ENCODE results near the gene STRA8. TPM values are rescaled to one million over a fixed set of nuclear protein-coding genes. Genes with fewer than 3 reads are reported as not detected.

The STRA8 gene
- total RNA-seq, 1 experiment from 2014 or later: not detected

GRCh38 chr7:135206941-135207391, 26.7 kb upstream of the STRA8 start:
- peaks cover 8% of the 10 kb centered on the region; the same call in 1 of the 2 replicates for H3K4me1 ChIP-seq (ENCODE audit: insufficient read depth, low read length)
- no peaks in the 10 kb centered on the region for H3F3A ChIP-seq (ENCODE audit: low read length, unreplicated experiment)
- H3K79me2 ChIP-seq (ENCODE audit: low read length): no peaks in the 10 kb centered on the region
- H3K4me2 ChIP-seq (ENCODE audit: low read length): no peak overlapping the region
- H3K9me2 ChIP-seq (replicated peaks; ENCODE audit: low read length): no peaks in the 10 kb centered on the region
- H2AFZ ChIP-seq (ENCODE audit: low read length): no peak overlapping the region
- CTCF ChIA-PET: no interaction called here
- no peaks in the 10 kb centered on the region for H3K27me3 ChIP-seq (ENCODE audit: low read length)
- no peaks in the 10 kb centered on the region for H3K36me3 ChIP-seq (ENCODE audit: low read depth, low read length)
- no peaks in the 10 kb centered on the region for H4K20me1 ChIP-seq (ENCODE audit: low read length)
- H3K9me3 ChIP-seq (ENCODE audit: low read length): no peaks in the 10 kb centered on the region
- intact Hi-C loops (cut with micrococcal nuclease): no loop called here
- ATAC-seq (no peak), DNase-seq (no peak)
- POLR2A ChIA-PET (ENCODE audit: unreplicated experiment): no interaction called here
- no peak overlapping the region for H3K27ac ChIP-seq (ENCODE audit: low read length)
- H3K9ac ChIP-seq (ENCODE audit: low read length): no peak overlapping the region
- TF ChIP-seq EZH2 (IDR thresholded peaks at IDR 0.05; ENCODE audit: low read length, unreplicated experiment) (no peak), EZH2phosphoT487 (IDR thresholded peaks at IDR 0.05; ENCODE audit: borderline replicate concordance, low read length) (no peak)
- TF ChIP-seq, protein P1, sequence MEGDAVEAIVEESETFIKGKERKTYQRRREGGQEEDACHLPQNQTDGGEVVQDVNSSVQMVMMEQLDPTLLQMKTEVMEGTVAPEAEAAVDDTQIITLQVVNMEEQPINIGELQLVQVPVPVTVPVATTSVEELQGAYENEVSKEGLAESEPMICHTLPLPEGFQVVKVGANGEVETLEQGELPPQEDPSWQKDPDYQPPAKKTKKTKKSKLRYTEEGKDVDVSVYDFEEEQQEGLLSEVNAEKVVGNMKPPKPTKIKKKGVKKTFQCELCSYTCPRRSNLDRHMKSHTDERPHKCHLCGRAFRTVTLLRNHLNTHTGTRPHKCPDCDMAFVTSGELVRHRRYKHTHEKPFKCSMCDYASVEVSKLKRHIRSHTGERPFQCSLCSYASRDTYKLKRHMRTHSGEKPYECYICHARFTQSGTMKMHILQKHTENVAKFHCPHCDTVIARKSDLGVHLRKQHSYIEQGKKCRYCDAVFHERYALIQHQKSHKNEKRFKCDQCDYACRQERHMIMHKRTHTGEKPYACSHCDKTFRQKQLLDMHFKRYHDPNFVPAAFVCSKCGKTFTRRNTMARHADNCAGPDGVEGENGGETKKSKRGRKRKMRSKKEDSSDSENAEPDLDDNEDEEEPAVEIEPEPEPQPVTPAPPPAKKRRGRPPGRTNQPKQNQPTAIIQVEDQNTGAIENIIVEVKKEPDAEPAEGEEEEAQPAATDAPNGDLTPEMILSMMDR (conservative IDR thresholded peaks at IDR 0.05; ENCODE audit: low read depth, low read length): no peak
- no TSS peak for BruUV-seq (replicated peaks)
- H3K4me3 ChIP-seq (ENCODE audit: low read length): no peak overlapping the region

GRCh38 chr7:135207406-135208101, 26.1 kb upstream of the STRA8 start:
- ChIA-PET POLR2A (ENCODE audit: unreplicated experiment) (no interaction called here), CTCF (no interaction called here)
- Histone ChIP-seq H3K4me2 (ENCODE audit: low read length) (no peak overlapping the region), H3K27ac (ENCODE audit: low read length) (no peak overlapping the region), H4K20me1 (ENCODE audit: low read length) (no peaks in the 10 kb centered on the region), H3K4me1 (ENCODE audit: insufficient read depth, low read length) (peaks cover 8% of the 10 kb centered on the region; the same call in 1 of the 2 replicates), H3K79me2 (ENCODE audit: low read length) (no peaks in the 10 kb centered on the region), H3K27me3 (ENCODE audit: low read length) (no peaks in the 10 kb centered on the region), H3K36me3 (ENCODE audit: low read depth, low read length) (no peaks in the 10 kb centered on the region), H3K9me2 (replicated peaks; ENCODE audit: low read length) (no peaks in the 10 kb centered on the region), H3K9ac (ENCODE audit: low read length) (no peak overlapping the region), H3K4me3 (ENCODE audit: low read length) (no peak overlapping the region), H3K9me3 (ENCODE audit: low read length) (no peaks in the 10 kb centered on the region), H2AFZ (ENCODE audit: low read length) (no peak overlapping the region), H3F3A (ENCODE audit: low read length, unreplicated experiment) (no peaks in the 10 kb centered on the region)
- ATAC-seq (no peak), DNase-seq (no peak)
- BruUV-seq (replicated peaks): no TSS peak
- intact Hi-C loops (cut with micrococcal nuclease): no loop called here
- no peak for TF ChIP-seq EZH2 (IDR thresholded peaks at IDR 0.05; ENCODE audit: low read length, unreplicated experiment)
- no peak for TF ChIP-seq EZH2phosphoT487 (IDR thresholded peaks at IDR 0.05; ENCODE audit: borderline replicate concordance, low read length)
- TF ChIP-seq, protein P1 (conservative IDR thresholded peaks at IDR 0.05; ENCODE audit: low read depth, low read length): no peak

GRCh38 chr7:135208102-135208793, 25.4 kb upstream of the STRA8 start:
- H3F3A ChIP-seq (ENCODE audit: low read length, unreplicated experiment): no peaks in the 10 kb centered on the region
- H3K27me3 ChIP-seq (ENCODE audit: low read length): no peaks in the 10 kb centered on the region
- no peak overlapping the region for H3K9ac ChIP-seq (ENCODE audit: low read length)
- H2AFZ ChIP-seq (ENCODE audit: low read length): no peak overlapping the region
- ChIA-PET POLR2A (ENCODE audit: unreplicated experiment) (no interaction called here), CTCF (no interaction called here)
- no peak for DNase-seq
- no TSS peak for BruUV-seq (replicated peaks)
- H3K27ac ChIP-seq (ENCODE audit: low read length): no peak overlapping the region
- H3K79me2 ChIP-seq (ENCODE audit: low read length): no peaks in the 10 kb centered on the region
- TF ChIP-seq EZH2 (IDR thresholded peaks at IDR 0.05; ENCODE audit: low read length, unreplicated experiment) (no peak), EZH2phosphoT487 (IDR thresholded peaks at IDR 0.05; ENCODE audit: borderline replicate concordance, low read length) (no peak)
- TF ChIP-seq, protein P1 (conservative IDR thresholded peaks at IDR 0.05; ENCODE audit: low read depth, low read length): no peak
- no peak for ATAC-seq
- no peaks in the 10 kb centered on the region for H3K36me3 ChIP-seq (ENCODE audit: low read depth, low read length)
- H3K4me3 ChIP-seq (ENCODE audit: low read length): no peak overlapping the region
- no peaks in the 10 kb centered on the region for H3K9me3 ChIP-seq (ENCODE audit: low read length)
- no peaks in the 10 kb centered on the region for H4K20me1 ChIP-seq (ENCODE audit: low read length)
- no peaks in the 10 kb centered on the region for H3K9me2 ChIP-seq (replicated peaks; ENCODE audit: low read length)
- intact Hi-C loops (cut with micrococcal nuclease): no loop called here
- no peak overlapping the region for H3K4me2 ChIP-seq (ENCODE audit: low read length)
- peaks cover 8% of the 10 kb centered on the region; the same call in 1 of the 2 replicates for H3K4me1 ChIP-seq (ENCODE audit: insufficient read depth, low read length)

All from PC-3 (cell line).